GM19467 (cell line): ENCODE measurements around the gene DNAJB5.
"Not testable (repeated sequence)": the region's sequence is repeated elsewhere in the genome, so short reads cannot be mapped to it uniquely, and the experiment has no call there.

Experiments
- ATAC-seq: cut with Tn5 transposase; IDR thresholded peaks from one replicate; pipeline ENCODE4 v1.9.1; 2021; ENCODE audit warnings: mild to moderate bottlenecking, moderate library complexity; ENCODE audit not compliant: unreplicated experiment

Gene DNAJB5

DNA sequence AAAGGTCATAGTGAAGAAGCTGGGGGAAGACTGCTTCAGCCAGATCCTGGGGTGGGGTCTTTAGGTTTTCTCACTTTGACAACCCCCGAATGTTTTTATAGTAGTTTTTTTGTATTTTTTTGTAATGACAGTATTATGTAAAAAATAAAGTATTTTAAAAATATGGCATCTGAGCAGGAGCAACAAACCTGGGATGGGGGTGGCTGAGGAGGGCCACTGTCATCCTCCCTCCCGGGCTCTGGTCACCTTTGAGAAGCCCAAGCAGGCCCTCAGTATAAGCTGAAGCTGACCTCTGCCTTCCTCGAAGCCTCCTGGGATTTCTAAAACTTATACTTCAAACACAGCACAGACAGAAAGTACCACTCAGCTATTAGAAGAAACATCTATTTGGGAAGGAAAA lies 8.7 kb downstream of the DNAJB5 start:
- ATAC-seq = no peak

GRCh38 chr9:34999576-34999975 lies 10.0 kb downstream of the DNAJB5 start:
- no peak for ATAC-seq

- ATAC-seq = no peak
These were observed 11.2 kb downstream of the DNAJB5 start for GRCh38 chr9:35000535-35001284.

DNA sequence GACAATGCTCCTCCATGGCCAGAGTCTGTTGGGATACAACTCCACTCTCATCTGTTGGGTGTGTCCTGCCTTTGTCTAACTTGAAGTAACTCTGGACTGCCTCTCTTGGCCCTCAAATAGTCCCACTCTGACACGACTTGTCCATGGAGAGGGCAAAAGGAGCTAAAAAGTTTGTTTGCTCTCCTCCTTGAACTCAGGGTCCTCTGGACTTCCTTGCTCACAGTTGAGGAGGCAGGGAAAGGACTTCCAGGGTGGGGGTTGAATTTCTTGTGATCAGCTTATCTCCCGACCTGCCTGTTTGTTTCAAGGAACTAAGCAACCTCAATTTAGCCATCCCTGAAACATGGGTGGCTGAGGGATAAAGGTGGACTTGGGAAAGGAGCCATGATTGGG lies 11.7 kb downstream of the DNAJB5 start:
- no peak for ATAC-seq

- no peak for ATAC-seq
These were observed 12.4 kb downstream of the DNAJB5 start for GRCh38 chr9:35001803-35002502.

GRCh38 chr9:35002623-35003022 lies 13.1 kb downstream of the DNAJB5 start:
- ATAC-seq = no peak

DNA sequence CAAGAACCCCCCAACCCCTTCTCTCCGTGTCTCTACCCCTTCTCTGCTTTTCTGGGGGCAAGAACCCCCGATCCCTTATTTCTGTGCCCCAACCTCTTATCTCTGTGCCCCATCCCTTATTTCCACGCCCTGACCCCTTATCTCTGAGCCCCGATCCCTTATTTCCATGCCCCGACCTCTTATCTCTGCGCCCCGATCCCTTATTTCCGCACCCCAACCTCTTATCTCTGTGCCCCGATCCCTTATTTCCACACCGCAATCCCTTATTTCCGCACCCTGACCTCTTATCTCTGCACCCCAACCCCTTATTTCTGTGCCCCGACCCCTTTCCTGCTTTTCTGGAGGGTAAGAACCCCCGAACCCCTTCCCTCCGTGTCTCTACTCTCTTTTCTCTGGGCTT lies 14.8 kb downstream of the DNAJB5 start:
- not testable (repeated sequence) for ATAC-seq

DNA sequence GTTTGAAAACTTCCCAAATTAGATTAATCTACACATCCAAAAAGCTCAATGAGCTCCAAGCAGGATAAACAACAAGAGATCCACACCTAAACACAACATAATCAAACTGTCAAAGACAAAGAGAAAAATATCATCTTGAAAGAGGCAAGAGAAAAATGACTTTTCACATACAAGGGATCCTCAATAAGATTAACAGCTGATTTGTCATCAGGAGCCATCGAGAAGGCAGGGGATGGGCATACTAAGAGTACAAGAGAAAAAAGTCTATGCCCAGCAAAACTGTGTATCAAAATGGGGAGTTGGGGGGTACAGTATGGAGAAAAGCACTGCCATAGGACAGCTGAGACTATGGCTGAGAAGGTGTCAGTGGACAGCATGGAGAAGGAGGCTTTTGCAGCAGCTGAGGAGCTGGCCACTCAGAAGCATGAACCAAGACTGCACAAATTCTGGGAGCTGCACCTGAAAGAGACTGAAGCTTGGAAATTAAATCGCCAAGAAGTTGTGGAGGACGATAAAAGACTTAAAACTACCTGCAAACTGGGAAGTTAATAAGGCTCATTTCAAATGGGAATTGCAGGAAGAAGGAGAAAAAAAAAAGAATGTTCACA lies 20.9 kb downstream of the DNAJB5 start:
- ATAC-seq = no peak

DNA sequence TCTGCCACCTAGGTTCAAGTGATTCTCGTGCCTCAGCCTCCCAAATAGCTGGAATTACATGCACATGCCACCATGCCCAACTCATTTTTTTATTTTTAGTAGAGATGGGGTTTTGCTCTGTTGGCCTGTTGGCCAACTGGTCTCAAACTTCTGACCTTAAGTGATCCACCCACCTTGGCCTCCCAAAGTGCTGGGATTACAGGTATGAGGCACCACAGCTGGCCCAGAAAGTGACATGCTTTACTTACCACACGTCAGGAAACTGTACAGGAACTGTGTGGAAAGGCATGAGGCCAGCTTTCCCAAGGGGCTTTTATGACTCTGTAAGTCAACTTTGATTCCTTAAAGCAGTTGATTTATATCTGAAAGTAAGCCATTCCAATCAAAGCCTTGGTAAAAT lies 25.0 kb downstream of the DNAJB5 start:
- no peak for ATAC-seq

GRCh38 chr9:35023443-35023842 lies 33.9 kb downstream of the DNAJB5 start:
- not testable (repeated sequence) for ATAC-seq

GRCh38 chr9:35026671-35027070 lies 37.1 kb downstream of the DNAJB5 start:
- no peak for ATAC-seq

DNA sequence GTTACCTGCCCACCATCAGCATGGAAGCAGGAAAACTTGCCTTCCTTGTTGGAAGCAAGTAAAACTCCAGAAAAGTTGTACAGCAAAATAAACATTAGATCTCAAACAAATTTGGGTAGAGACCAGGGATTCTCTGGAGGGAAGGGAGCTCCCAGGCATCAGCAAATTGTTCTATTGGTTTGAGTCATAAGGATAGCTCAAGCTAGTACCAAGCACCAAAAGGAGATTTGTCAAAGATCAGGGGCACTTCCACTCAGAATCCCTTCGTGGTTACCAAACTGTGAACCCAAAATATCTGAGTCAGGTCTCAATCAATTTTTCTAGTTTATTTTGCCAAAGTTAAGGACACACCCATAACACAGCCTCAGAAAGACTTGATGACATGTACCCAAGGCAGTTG lies 37.8 kb downstream of the DNAJB5 start:
- no peak for ATAC-seq

GRCh38 chr9:35027860-35028259 lies 38.3 kb downstream of the DNAJB5 start:
- ATAC-seq = no peak

DNA sequence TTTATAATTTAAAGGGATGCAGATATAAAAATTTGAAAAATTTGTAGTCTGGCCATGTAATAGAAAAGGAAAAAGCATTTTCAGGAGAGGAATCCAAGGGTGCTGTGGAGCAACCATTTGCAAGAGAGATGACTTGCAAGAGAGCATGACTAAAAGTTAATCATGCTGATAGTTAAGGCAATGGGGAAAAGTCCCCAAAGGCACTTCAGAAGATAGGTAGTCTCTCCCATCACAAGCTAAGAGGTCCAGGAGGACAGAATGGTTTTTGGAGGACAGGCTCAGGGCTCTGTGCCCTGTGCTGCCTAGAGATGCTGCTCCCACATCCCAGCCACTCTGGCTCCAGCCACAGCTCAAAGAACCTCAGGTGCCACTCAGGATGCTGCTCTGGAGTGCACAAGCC lies 38.8 kb downstream of the DNAJB5 start:
- no peak for ATAC-seq

DNA sequence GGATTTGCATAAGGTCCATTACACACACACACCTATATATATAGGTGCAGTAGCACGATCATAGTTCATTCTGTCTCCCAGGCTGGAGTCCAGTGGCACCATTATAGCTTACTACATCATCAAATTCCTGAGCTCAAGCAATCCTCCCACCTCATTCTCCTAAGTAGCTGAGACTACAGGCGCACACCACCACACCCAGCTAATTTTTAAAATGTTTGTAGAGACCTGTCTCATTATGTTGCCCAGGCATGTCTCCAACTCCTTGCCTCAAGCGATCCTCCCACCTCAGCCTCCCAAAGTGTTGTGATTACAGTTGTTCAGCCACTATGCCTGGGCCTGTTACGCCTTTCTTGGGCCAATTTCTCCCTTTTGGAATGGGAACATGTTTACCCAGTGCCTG lies 39.7 kb downstream of the DNAJB5 start:
- ATAC-seq = no peak

DNA sequence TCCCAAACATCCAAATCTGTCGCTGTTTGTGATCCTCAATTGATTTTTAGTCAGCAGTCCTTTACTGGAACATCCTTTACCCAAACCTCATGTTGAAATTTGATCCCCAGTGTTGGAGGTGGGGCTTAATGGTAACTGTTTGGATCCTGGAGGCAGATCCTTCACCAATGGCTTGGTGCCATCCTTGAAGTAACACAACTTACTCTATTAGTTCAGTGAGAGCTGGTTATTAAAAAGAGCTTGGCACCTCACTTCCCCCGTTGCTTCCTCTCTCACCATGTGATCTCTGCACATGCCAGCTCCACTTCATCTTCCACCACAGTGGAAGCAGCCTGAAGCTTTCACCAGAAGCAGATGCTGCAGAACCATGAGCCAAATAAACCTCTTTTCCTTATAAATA lies 40.3 kb downstream of the DNAJB5 start:
- no peak for ATAC-seq

DNA sequence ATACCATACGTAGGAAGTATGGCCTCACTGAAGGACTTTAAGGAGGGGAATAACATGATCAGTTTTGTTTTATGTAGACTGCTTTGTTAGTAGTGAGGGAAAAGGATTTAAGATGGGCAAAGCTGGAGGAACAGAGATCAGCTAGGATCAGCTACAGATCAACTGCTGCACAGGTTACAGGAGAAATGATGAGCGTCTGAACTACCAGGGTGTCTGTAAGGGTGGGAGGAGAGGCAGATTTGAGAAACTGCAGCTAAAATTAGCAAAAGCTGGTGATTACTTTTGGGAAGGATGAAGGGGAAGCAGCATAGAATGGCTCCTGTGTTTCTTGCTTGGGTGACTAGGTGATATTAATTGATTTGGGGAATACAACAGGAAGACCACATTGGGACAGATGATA lies 43.6 kb downstream of the DNAJB5 start:
- no peak for ATAC-seq

- ATAC-seq = no peak
These were observed 46.5 kb downstream of the DNAJB5 start for GRCh38 chr9:35035851-35036701.

- ATAC-seq = no peak
These were observed 52.6 kb downstream of the DNAJB5 start for GRCh38 chr9:35042081-35042604.

- no peak for ATAC-seq
These were observed 53.5 kb downstream of the DNAJB5 start for GRCh38 chr9:35042891-35043545.
